GM19463 (cell line): ENCODE measurements around the gene VMAC.

Experiments
- ATAC-seq: cut with Tn5 transposase; IDR thresholded peaks from one replicate; pipeline ENCODE4 v1.9.1; 2021; ENCODE audit warnings: mild to moderate bottlenecking, moderate library complexity; ENCODE audit not compliant: unreplicated experiment

VMAC gene

DNA sequence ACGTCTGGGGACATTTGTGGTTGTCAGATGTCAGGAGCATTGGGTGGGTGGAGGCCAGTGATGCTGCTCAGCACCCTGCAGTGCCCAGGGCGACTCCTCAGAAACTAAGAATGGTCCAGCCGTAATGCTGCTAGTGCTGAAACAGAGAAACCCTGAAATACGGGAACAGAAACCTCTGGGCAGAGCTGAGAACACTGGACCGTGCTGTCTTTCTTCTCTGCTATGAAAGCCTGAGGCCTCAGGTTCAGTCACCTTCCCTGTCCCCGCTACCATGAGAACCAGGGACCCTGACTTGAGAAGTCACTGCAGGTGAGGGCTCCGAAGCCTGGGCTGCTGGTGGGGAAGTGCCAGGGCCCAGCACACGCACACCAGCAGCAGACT lies 22.8 kb downstream of the VMAC start:
- ATAC-seq: peak; percentile 67

DNA sequence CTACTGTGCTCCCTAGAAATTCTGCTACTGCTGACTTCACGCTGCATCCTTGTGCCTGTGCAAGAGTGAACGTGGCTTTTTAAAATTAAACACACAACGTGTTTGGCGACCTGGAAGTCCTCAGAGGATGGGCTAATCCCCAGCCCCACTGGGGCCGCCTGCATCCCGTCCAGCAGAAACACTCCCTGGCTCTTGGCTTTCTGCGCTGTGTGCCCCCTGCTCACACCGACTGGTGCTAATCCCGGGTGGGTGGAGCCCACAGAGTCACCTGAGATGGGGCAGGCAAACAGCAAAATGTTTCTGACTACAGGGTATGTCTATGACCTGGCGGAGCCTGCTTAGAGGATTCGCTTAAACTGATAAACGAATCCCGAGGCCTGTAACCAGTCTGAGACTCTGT lies 24.5 kb downstream of the VMAC start:
- no peak for ATAC-seq

DNA sequence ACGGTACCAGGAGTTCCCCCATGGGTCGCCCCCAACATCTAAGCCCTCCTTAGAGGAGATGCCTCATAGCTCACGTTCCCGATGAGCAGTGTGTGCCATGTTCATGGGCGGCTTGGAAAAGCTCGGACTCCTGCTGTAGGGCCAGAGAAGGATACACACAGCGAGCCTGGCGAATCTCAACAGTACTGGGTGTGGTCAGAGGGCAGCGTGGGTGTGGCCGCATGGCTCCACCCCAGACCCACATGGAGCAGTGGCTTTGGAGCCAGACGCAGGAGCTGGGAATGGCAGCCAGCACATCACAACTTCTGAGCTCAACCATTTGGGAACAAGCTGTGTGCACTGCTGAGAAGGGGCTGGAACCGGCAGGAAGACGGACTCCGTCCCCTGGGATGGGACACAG lies 25.0 kb downstream of the VMAC start:
- ATAC-seq: no peak

DNA sequence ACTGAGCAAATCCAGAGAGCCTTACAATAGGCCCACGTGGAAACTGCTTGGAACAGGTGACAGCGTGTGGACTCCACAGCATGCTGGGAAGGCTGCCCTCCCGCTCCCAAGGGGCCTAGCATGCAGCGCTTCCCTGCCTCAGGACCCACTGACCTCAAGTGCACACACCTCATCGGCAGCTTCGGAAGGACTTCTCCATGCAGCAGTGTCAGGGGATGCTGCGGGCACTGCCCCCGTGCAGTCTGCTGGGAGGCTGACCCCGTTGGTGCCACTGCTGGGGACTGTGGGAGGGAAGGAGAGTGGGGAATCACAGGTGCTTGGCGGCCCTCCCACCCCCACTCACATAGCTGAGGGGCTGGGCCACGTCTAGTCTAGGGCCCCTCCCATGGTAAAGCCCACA lies 26.6 kb downstream of the VMAC start:
- no peak for ATAC-seq

DNA sequence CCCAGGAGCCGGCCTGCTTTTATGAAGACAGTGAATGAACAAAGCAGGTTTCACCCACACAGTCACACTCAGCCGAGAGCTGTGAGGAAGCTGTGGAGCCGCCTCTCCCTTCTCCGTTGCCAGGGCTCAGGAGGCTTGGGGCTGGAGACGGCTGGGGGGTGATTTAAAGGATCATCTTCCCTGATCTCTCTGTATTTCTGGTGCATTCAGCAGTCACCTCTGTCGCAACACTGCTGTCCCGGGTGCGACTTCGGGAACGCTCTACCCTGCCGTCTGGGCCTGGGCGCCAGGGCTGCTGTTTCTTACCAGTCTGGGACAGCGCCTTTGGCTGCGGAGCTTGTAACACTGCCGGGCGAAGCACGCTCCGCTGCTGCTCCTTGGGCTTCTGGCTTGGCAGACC lies 27.5 kb downstream of the VMAC start:
- no peak for ATAC-seq

DNA sequence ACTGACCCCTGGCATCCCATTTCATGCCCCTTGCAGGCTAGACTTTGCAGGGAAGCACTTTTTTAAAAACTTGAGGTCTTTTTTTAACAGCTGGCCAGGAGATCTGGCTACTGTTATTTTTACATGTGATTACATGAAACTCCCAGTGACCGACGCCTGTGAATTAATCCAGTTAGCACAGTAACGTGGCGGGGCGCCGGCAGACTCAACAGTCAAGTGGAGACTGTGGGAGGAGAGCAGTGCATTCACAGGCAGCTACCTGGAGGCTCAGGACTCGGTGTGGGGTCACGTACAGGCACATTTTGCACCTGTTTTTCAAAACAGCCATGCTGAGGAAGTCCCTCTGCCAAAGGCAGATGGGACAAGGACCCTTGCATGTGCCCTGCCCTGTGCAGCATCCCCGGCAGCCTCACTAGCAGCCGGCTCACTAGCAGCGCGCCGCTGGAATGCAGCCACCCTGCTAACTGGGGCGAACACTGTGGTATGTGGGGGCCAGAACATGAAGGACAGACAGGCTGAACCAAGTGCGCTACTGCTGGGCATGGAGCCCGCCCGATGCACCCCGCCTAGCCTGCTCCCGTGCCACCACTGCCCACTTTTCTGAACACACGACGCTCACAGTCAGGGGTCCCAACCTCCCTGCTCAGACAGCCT lies 28.1 kb downstream of the VMAC start:
- no peak for ATAC-seq

DNA sequence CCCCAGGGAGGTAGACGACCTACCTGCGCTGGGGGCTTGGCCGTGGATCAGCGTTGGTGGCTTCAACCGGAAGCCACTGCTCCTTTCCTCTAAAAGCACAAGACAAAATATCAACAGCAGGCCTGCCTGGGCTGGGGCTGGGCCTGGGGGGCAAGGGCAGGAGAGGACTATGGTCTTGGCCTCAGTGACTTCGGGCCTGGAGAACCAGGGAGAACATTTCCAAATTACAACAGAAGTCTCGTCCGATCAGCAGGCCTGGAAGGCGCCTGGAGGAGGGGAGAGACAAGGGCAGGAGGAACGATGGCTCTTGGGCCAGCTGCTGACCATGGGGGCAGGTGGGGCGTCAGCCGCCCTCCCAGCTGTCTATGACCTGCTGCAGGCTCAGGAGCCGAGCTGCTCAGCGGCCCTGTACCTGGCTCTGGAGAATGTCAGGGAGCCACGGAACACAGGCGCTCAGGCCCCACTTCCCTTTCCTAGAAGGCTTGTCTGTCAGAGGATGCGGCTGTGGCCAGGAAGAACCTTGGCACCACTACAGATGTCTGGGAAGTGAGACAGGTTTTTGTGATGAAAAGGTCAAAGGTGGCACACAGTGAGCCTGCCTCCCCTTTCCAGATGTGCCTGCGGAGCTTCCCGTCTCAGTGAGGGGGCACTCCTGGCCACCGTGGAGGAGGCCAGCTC lies 28.9 kb downstream of the VMAC start:
- no peak for ATAC-seq

DNA sequence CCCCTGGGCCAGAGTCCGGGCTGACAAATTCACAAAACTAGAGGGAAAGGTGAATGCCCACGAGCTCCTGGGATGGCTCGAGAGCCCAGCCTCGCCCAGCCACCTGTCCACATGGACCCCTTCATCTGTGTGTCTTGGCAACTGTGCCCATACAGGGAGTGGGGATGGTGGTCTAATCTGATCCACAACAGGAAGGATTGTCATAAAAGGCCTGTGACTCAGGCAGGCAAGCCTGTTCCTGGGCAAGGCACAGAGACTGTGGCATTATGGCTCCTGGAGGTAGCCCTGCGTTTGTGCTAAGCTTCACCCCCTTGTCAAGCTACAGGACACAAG lies 29.4 kb downstream of the VMAC start:
- no peak for ATAC-seq

DNA sequence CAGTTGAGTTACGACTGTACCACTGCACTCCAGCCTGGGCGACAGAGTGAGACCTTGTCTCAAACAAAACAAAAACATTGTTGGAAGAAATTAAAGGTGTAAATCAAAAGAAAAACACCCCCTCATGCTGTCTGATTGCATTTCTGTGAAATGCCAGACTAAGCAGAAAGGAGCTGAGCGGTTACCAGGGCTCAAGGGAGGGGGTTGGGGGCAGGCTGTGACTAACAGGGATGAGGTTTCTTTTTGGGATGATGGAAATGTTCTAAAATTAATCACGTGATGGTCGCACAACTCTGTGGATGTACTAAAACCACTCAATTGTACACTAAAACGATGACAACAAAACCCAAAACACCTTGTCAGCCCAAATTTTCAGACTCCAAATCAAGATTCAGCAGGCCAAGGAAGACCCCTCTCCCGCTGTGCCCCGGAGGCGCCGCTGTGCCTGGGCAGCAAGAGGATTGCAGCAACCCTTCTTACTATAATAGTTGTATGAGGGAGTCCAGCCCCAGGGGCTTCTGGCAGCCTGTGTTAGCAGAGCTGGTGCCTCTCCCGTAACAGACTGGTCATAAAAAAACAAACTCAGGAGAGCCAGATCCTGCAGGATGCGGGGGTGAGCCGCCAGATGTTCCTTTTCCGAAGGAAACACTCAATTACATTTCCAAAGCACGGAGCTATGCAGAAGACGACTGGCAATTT lies 30.3 kb downstream of the VMAC start:
- no peak for ATAC-seq

DNA sequence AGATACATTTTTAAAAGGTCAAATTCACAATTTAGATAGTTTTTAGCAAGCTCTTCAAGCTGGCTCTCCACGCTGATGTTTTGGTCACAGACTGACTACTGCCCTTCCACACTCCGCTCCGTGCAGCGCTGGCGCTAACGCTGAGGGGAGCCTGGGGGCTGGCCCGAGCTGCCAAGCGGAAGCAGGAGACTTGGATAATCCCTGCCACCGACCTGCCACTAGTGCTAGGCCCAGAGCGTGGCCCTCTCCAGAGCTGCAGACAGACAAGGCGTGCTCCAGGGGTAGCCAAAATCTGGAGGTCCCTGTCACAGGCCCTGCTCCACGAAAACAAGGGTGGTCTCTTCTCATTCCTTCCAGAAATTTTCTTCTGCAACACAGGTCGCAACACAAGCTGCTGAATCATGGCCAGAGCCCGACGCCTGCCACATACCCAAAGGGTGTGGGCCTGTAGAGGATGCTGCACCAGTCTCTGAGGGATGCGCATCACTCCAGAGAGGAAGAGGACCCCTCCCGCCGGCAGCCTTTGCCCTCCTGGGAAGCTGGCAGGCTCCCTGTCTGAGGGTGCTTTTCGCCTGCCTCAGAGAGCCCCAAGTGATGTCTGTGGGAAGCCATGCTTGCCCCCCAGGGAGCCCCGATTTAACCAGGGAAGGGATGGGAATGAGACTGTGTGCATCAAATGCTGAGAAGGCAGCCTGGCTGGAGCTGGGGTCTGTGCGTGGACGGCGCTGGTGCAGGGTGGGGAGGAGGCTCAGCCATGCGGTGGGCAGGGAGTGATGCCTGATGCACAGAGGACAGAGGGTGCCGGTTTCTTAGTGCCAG lies 31.0 kb downstream of the VMAC start:
- no peak for ATAC-seq

DNA sequence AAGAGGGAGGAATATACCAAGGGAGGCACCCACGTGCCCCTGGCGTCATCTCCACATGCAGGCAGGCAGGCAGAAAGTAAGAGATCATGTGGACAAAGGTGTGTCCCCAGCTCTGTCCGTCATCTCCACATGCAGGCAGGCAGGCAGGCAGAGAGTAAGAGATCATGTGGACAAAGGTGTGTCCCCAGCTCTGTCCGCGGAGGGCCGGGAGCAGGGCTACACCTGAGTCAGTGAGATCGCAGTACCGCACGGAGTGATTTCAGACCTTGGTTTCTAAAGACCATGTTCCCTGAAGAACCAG lies 31.6 kb downstream of the VMAC start:
- no peak for ATAC-seq

DNA sequence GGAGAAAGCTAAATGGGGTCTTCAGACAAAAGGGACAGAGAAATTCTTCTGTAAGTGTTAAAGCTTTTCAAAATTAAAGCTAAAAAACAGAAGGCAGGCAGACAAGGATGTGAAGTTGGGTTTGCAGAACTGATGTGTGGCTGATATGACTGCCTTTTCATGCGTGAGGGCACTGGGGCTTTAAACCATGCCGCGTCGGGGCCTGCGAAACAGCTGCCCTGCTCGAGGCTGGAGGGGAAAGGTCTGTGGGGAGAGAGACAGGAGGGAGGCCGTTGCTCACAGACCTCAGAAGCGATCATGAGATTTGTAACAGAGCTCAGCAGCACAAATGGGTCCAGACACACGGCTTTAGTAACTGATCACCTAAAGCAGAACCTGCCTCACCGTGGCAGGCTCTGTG lies 32.9 kb downstream of the VMAC start:
- ATAC-seq: no peak

DNA sequence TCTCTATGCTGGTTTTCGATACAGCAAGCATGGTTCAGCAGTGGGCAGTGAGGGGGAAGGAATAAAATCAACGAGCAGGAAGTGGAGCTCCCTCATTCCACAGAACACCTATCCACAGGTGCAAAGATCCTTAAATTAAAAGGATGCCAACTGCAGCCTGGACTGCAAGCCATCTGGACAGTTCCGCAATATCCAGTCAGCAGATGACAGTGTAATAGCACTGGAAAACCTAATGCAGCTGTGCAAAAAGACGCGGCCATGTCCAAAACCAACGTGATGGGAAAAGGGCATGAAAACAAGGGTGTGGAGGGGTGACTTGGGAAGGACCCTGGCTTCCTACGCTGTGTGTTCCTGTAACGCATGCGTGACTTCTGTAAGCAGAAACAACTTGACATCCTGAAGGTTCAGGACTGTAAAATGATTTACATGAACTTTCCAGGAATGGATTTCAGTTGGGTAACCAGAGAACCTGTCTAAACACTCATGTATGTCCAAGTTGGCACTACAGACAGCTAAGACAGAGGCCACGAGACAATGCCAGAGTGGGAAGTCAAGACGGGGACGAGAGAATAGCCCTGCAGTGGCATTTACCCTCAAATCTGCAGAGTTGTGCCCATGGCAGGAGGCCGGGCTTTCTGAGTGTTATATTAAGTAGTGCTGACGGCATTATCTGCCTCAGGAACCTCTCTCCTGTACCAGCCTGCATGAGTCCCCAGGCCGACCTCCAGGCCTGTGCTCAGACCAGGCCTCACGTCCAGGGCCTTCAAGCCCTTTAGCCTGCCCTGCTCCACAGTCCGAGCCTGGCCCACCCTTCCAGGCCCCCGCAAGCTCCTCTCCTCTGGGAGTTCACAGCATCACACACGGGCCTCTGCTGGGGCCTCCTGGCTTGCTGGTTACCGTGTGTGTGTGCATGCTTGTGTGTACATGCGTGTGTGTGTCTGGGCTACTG lies 35.9 kb downstream of the VMAC start:
- no peak for ATAC-seq

DNA sequence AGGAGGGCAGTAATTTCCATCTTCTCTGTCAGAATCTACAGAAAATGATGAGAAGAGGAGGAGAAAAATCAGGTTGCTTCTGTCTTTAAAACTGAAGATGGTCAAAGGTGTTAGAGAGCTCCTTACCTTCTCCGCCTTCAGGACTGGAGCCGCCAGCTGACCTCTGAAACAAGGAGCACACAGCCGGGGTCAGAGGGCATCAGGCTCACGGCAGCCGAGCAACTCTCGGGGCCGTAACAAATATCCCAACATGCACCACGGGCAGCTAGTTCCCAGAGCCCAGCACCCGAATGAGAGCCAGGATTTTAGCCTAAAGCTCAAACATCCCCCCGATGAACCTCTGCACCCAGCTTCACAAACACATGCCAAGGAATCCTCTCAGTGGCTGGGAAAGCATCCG lies 37.0 kb downstream of the VMAC start:
- no peak for ATAC-seq

DNA sequence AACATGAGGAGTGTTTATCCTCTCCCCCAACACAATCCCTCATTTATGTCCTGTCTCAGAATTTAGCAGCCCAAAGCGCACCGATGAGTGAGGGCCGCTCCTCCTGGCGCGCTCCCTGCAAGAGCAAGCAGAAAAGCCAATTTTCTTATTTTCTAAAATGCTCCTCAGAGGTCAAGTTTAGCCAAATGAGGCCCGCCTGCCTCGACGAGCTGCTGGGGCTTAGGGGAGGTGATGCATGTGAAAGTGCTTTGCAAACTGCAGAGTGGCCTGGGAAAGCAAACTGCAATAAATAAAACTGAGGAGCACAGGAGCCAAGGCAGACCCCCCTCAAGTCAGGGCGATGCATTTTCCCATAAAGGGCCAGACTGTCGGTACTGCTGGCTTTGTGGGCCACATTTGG lies 38.4 kb downstream of the VMAC start:
- ATAC-seq: no peak

DNA sequence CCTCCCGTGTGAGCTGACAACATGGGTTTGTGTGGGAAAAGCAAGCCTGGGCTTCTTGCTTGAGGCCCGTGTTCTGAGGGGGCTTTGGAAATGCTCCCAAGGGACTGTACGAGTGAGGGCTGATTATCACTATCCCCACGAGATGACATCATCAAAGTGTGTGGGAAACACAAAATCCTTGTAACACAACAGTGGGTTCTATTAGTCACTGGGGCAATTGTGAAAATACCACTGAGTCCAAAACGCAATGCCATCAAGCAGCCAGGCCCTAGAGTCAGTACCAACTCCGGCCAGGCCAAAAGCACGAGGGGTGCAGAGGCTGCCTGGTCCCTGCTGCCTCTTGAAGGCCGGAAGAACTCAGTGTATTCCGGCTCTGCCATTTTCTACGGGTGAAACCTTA lies 39.0 kb downstream of the VMAC start:
- ATAC-seq: no peak

DNA sequence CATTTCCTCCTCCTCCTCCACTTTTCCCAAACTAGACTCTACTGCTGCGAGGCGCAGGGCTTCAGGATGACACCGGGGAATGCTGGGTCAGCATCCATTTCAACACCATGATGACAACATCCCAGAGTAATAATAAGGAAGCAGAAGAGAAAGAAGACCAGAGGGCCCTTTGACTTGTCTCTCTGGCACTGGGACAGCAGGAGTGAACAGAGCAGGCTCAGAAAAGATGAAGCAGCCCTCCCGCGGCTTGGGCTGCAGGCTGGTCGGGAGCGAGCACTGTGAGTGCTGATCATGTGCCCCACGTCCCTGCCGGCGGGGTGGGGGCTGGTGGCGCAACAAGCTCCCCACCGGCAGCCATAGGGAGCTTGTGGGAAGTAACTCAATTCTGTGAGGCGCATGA lies 42.8 kb downstream of the VMAC start:
- ATAC-seq: no peak

DNA sequence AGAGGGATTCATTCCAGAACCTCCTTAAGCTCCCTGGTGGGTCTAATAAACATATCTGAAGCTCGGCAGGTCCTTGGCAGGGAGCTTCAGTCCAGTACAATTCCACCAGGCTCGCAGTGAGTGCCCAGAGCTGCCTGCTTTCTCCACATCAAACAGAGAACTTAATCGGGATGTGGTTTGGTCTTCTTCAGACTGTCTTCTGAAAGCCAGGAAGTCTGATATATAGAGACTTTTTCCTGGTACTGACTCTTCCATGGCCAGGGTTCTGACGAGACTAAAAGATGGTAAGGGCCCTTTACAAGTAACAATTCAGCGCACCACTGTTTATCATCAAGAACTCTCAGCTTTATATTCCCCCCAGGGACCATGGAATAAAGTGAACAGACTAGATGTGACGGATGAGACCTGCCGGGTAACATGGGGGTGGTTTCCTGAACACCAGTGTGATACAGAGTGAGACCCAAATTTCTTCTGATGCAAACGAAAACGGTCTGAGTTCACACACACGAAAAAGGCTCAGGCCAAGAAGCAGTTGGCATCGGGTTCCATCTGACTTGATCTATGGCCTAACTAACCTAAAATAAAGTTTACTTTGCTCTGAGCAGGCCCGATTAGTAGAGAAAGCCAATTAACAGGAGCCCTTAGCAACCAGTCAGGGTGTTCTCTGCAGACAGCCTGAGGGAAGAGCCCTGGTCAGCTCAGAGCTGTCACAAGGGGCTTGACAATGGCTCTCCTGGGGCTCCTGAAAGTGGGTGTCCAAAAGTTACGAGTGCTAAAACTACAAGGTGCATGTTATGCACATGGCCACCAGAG lies 44.3 kb downstream of the VMAC start:
- ATAC-seq: no peak

DNA sequence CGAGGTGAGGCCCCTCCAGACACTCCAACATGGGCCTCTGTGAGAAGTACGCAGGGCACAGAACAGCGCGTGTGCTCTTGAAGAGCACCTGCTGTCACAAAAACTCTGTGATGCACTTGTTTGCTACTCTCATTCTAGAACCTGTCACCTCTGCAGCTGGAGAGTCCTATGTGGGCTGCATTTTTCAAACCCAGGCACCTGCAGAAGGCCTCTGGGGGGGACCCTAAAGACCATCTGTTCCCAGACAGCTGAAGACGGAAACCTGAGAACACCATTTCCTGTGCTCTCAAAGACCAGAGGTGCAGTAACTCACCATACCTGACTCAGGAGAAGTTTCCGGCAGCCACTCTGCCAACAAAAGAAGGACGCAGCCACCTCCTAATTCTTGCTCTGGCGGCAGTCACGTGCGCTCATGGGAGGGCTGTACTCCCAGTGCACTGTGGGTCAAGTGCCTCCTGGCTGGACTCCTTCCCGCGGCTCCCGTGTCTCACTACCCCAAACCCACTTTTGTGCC lies 45.2 kb downstream of the VMAC start:
- no peak for ATAC-seq

DNA sequence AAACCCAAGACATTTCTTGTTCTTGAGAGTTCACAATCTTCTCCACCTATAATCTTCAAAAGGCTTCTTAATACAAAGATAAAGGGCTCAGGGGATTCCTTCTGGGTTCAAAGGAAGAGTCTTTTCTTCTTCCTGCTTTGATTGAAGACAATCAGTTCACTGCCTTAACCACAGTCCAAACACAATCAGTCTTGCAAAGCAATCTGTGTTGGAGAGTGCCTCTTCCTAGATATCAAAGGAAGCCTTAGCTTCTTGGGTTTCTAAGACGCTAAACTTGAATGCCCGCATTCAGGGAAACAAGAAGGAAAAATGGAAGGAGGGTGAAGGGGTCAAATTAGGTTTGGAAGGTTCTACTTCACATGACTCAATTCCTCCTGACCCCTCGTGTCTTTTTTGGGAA lies 46.1 kb downstream of the VMAC start:
- no peak for ATAC-seq
